Ishikawa (cell line): ENCODE data around the gene SYNPO.

Experiments
- CEBPB ChIP-seq: IDR thresholded peaks from 2 replicates; pipeline ENCODE4 v1.6.1; 2012
- EGR1 ChIP-seq: IDR thresholded peaks from 2 replicates; pipeline ENCODE4 v1.6.1; 2012
- EP300 ChIP-seq: IDR thresholded peaks from 2 replicates; pipeline ENCODE4 v1.6.1; 2012; ENCODE audit warnings: borderline replicate concordance
- FOXM1 ChIP-seq: IDR thresholded peaks from 2 replicates; pipeline ENCODE4 v1.6.1; 2012; ENCODE audit warnings: low read depth, borderline replicate concordance
- MAX ChIP-seq: IDR thresholded peaks from 2 replicates; pipeline ENCODE4 v1.6.1; 2012
- NFIC ChIP-seq: IDR thresholded peaks from 2 replicates; pipeline ENCODE4 v1.6.1; 2012
- RAD21 ChIP-seq: IDR thresholded peaks from 2 replicates; pipeline ENCODE4 v1.6.1; 2012; ENCODE audit warnings: low read depth
- REST ChIP-seq: IDR thresholded peaks from 2 replicates; pipeline ENCODE4 v1.6.1; 2012; ENCODE audit warnings: low read depth, mild to moderate bottlenecking
- TAF1 ChIP-seq: IDR thresholded peaks from 2 replicates; pipeline ENCODE4 v1.6.1; 2012; ENCODE audit warnings: low read depth, mild to moderate bottlenecking
- TCF12 ChIP-seq: IDR thresholded peaks from 2 replicates; pipeline ENCODE4 v1.6.1; 2012; ENCODE audit warnings: low read depth
- TEAD4 ChIP-seq: IDR thresholded peaks from 2 replicates; pipeline ENCODE4 v1.6.1; 2012
- YY1 ChIP-seq: IDR thresholded peaks from 2 replicates; pipeline ENCODE4 v1.6.1; 2012; ENCODE audit warnings: low read depth
- ZBTB7A ChIP-seq: IDR thresholded peaks from 2 replicates; pipeline ENCODE4 v1.6.1; 2012; ENCODE audit warnings: low read depth
- TF ChIP-seq, protein P1 (sequence below): IDR thresholded peaks from 2 replicates; pipeline ENCODE4 v1.6.1; 2012

DNA sequence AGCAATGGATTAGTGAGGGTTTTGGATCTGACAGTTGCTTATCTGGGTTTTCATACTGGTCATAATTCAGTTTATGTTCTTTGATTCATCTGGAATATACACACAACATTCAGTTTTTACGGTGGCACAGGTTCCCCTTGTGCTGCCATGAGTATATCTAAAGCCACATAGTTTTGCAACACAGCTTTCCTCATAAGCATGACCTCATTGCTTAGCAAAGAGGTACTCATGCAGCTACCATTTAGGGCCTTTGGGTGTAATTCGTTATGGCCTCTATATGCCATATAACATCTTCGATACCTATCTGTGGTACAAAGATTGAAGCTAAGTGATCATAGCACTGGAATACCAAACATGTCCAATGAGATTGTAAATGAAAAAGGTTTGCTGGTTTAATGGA, 63.3 kb downstream of the SYNPO start:
- TF ChIP-seq TAF1 (no peak), MAX (no peak), EP300 (no peak), REST (no peak), CEBPB (no peak), NFIC (no peak), TEAD4 (no peak), RAD21 (no peak), YY1 (no peak), FOXM1 (no peak), TCF12 (no peak), EGR1 (no peak), ZBTB7A (no peak)
- TF ChIP-seq, protein P1, sequence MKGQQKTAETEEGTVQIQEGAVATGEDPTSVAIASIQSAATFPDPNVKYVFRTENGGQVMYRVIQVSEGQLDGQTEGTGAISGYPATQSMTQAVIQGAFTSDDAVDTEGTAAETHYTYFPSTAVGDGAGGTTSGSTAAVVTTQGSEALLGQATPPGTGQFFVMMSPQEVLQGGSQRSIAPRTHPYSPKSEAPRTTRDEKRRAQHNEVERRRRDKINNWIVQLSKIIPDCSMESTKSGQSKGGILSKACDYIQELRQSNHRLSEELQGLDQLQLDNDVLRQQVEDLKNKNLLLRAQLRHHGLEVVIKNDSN, result no peak
